Fibroblast of the aortic adventitia (primary cell): ENCODE data around the gene RTN1. TPM values are rescaled to one million over a fixed set of nuclear protein-coding genes. Genes with fewer than 3 reads are reported as not detected.

ENCODE experiments used
- DNase-seq: peaks from one replicate; pipeline ENCODE4 v3.0.0-alpha.2; 2010; ENCODE audit warnings: low read depth
- H3K4me3 ChIP-seq: 2 replicates; pipeline ENCODE4 v1.5.1; 2011; ENCODE audit warnings: low read depth, mild to moderate bottlenecking, control low read depth, low read length, moderate library complexity
- CTCF ChIP-seq: IDR thresholded peaks from 2 replicates; pipeline ENCODE4 v1.5.1; 2011; ENCODE audit warnings: mild to moderate bottlenecking, low read length, control low read depth, inconsistent platforms; ENCODE audit not compliant: insufficient read depth
- total RNA-seq: library from RNA; depleted of rRNA; stranded (reverse); fragments of >200 nt; gene quantifications from 2 replicates; pipeline ENCODE4 v1.2.3, GENCODE V29; 2012; ENCODE audit warnings: low replicate concordance

RTN1 gene
- 0.27 and 1.7 TPM in 2 replicates for total RNA-seq

- DNase-seq = peak; percentile 22
- TF ChIP-seq CTCF = no peak
- H3K4me3 ChIP-seq = peak within 1 kb of the TSS; percentile 64
Observed at GRCh38 chr14:59870277-59871165, at the start of gene RTN1. TSS of gene RTN1 (minus strand) at chr14:59870776. CDS start at chr14:59870630, 146 bp downstream.

- H3K4me3 ChIP-seq = no peak overlapping the region
- TF ChIP-seq CTCF = no peak
- DNase-seq = no peak
Observed at GRCh38 chr14:59920378-59920683, 49.8 kb upstream of the RTN1 start.

GRCh38 chr14:59919570-59920377 lies 49.2 kb upstream of the RTN1 start, which contains the start of gene LRRC9:
TSS of gene LRRC9 (plus strand) at chr14:59920144.
- no peak for DNase-seq
- peak within 1 kb of the TSS; percentile 55 for H3K4me3 ChIP-seq
- TF ChIP-seq CTCF = no peak

- H3K4me3 ChIP-seq = peak overlapping the region; percentile 55
- DNase-seq = peak; percentile 53
- TF ChIP-seq CTCF = peak; percentile 59
Observed at GRCh38 chr14:59918824-59919569, 48.4 kb upstream of the RTN1 start.

GRCh38 chr14:59913187-59913586 lies 42.6 kb upstream of the RTN1 start:
- DNase-seq = no peak
- H3K4me3 ChIP-seq = no peak overlapping the region
- no peak for TF ChIP-seq CTCF

- no peak overlapping the region for H3K4me3 ChIP-seq
- TF ChIP-seq CTCF = no peak
- DNase-seq = no peak
Observed at GRCh38 chr14:59912443-59912842, 41.9 kb upstream of the RTN1 start.
